ENCODE results near the gene FMNL2. TPM values are rescaled to one million over a fixed set of nuclear protein-coding genes. Genes with fewer than 3 reads are reported as not detected.

FMNL2 gene
- polyA plus RNA-seq, 1 donor from 2014 or later = 86.5 TPM

GRCh38 chr2:152638056-152638455, 303.1 kb downstream of the FMNL2 start:
- Histone ChIP-seq H3K9ac (ENCODE audit: low read length) (no peak overlapping the region), H4K20me1 (ENCODE audit: insufficient read depth) (no peaks in the 10 kb centered on the region), H3K9me2 (ENCODE audit: insufficient read depth, low read length) (no peaks in the 10 kb centered on the region), H3K36me3 (ENCODE audit: insufficient read depth, low read length) (peaks cover 12% of the 10 kb centered on the region), H3K27ac (ENCODE audit: low read length) (no peak overlapping the region), H3K4me3 (ENCODE audit: low read length) (no peak overlapping the region), H3K79me2 (replicated peaks; ENCODE audit: insufficient read depth, low read length) (no peaks in the 10 kb centered on the region), H3K4me2 (ENCODE audit: low read length) (no peak overlapping the region), H3K9me3 (ENCODE audit: low read length) (no peaks in the 10 kb centered on the region), H2AFZ (ENCODE audit: low read depth, low read length) (no peak overlapping the region), H3F3A (ENCODE audit: insufficient read depth, low read length, poor library complexity, severe bottlenecking) (no peaks in the 10 kb centered on the region), H3K27me3 (ENCODE audit: insufficient read depth, low read depth, low read length) (no peaks in the 10 kb centered on the region)
- no peak for TF ChIP-seq REST (IDR thresholded peaks at IDR 0.05; ENCODE audit: borderline replicate concordance)
- no peak for TF ChIP-seq CTCF (IDR thresholded peaks at IDR 0.05; ENCODE audit: poor library complexity, severe bottlenecking)
- TF ChIP-seq EP300 (conservative IDR thresholded peaks at IDR 0.05; ENCODE audit: poor library complexity, severe bottlenecking) = no peak
- TF ChIP-seq RAD21 (conservative IDR thresholded peaks at IDR 0.05) = no peak
- no peak for TF ChIP-seq TAF1 (IDR thresholded peaks at IDR 0.05; ENCODE audit: low read depth)
- TF ChIP-seq EZH2 (IDR thresholded peaks at IDR 0.05; ENCODE audit: borderline replicate concordance, insufficient read depth, low read length, poor library complexity, severe bottlenecking) = no peak
- no peak for TF ChIP-seq POLR2AphosphoS5 (IDR thresholded peaks at IDR 0.05)
- TF ChIP-seq SMC3 (conservative IDR thresholded peaks at IDR 0.05; ENCODE audit: poor library complexity) = no peak
- no peak for TF ChIP-seq MXI1 (conservative IDR thresholded peaks at IDR 0.05; ENCODE audit: poor library complexity, severe bottlenecking)

- Histone ChIP-seq H2AFZ (ENCODE audit: low read depth, low read length) (no peak overlapping the region), H3K4me3 (ENCODE audit: low read length) (no peak overlapping the region), H3K9ac (ENCODE audit: low read length) (no peak overlapping the region), H3K27me3 (ENCODE audit: insufficient read depth, low read depth, low read length) (no peaks in the 10 kb centered on the region), H3K9me3 (ENCODE audit: low read length) (no peaks in the 10 kb centered on the region), H3K36me3 (ENCODE audit: insufficient read depth, low read length) (peaks cover 12% of the 10 kb centered on the region), H3F3A (ENCODE audit: insufficient read depth, low read length, poor library complexity, severe bottlenecking) (no peaks in the 10 kb centered on the region), H3K9me2 (ENCODE audit: insufficient read depth, low read length) (no peaks in the 10 kb centered on the region), H4K20me1 (ENCODE audit: insufficient read depth) (no peaks in the 10 kb centered on the region), H3K79me2 (replicated peaks; ENCODE audit: insufficient read depth, low read length) (no peaks in the 10 kb centered on the region), H3K27ac (ENCODE audit: low read length) (no peak overlapping the region), H3K4me2 (ENCODE audit: low read length) (no peak overlapping the region)
- TF ChIP-seq RAD21 (conservative IDR thresholded peaks at IDR 0.05) (no peak), CTCF (IDR thresholded peaks at IDR 0.05; ENCODE audit: poor library complexity, severe bottlenecking) (no peak), TAF1 (IDR thresholded peaks at IDR 0.05; ENCODE audit: low read depth) (no peak), EP300 (conservative IDR thresholded peaks at IDR 0.05; ENCODE audit: poor library complexity, severe bottlenecking) (no peak), MXI1 (conservative IDR thresholded peaks at IDR 0.05; ENCODE audit: poor library complexity, severe bottlenecking) (no peak), EZH2 (IDR thresholded peaks at IDR 0.05; ENCODE audit: borderline replicate concordance, insufficient read depth, low read length, poor library complexity, severe bottlenecking) (no peak), POLR2AphosphoS5 (IDR thresholded peaks at IDR 0.05) (no peak), REST (IDR thresholded peaks at IDR 0.05; ENCODE audit: borderline replicate concordance) (no peak), SMC3 (conservative IDR thresholded peaks at IDR 0.05; ENCODE audit: poor library complexity) (no peak)
Observed at GRCh38 chr2:152638590-152638989, 303.6 kb downstream of the FMNL2 start.
